ENCODE results near the gene ARHGEF17.

The ARHGEF17 gene

DNA sequence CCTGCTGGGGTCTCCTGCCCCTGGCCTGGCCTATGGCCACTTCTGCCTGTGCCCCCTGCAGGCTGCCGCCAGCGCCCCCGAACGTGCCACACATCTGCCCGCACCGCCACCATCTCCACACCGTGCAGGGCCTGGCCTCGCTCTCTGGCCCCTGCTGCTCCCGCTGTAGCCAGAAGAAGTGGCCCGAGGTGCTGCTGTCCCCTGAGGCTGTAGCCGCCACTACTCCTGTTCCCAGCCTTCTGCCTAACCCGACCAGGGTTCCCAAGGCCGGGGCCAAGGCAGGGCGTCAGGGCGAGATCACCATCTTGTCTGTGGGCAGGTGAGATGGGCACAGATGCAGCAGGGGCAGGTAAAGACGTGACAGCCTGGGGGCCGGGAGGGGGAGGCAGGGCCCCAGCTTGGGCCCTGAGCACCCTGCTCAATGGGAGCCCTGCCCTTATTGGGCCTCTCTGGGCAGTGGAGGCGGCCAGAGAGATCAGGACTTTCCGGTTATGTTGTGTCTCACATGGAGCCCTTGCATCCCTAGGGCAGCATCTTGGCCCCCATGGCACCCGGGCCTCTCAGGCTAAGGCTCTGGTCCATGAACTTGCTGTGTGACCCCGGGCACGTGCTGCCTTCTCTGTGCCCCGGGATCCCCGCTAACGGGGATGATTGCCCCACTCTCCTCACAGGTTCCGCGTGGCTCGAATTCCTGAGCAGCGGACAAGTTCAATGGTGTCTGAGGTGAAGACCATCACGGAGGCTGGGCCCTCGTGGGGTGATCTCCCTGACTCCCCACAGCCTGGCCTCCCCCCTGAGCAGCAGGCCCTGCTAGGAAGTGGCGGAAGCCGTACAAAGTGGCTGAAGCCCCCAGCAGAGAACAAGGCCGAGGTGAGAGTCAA lies 86.6 kb downstream of the ARHGEF17 start:
- DNase-seq (ENCODE audit: low read depth in 3 of 3): no peak

DNA sequence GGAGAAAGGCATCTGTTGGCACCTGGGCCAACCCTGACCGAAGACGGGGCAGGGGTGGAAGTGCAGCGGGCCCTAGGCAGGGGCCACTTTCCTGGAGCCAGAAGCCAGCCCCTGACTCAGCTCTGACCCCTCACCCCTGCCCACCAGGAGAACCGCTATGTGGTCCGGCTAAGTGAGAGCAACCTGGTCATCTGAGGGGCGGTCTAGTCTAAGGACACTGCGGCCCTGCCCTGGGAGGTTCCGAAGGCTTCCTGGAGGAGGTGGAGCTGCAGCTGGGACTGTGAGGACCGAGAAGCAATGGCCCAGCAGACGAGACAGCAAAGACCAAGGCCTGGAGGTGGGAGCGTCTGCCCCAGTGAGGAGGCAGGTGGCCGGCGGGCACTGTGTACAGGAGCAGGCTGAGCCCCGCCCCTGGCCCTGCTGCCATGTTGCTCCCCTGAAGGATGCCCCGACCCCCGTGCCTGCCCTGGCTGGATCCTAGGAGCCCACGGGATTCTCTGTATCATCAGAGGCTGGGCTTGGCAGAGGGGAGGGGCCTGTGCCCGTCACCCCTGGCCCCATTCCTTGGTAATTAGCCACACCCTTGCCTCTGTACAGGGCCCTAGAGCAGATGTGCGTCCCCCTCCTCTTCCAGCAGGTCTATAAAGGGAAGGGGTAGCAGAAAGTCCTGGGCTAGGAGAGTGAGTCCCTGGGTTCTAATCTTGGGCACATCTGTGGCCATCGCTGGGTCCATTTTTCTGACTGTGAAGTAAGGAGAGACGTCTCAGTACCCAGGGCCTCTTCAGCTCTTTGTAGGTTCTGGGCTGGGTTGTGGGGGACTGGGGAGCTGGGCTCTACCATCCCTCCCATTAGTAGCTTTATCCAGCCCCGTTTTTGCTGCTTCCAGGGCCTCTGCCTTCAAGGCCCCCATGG lies 87.5 kb downstream of the ARHGEF17 start:
- no peak for DNase-seq (ENCODE audit: low read depth in 3 of 3)

DNA sequence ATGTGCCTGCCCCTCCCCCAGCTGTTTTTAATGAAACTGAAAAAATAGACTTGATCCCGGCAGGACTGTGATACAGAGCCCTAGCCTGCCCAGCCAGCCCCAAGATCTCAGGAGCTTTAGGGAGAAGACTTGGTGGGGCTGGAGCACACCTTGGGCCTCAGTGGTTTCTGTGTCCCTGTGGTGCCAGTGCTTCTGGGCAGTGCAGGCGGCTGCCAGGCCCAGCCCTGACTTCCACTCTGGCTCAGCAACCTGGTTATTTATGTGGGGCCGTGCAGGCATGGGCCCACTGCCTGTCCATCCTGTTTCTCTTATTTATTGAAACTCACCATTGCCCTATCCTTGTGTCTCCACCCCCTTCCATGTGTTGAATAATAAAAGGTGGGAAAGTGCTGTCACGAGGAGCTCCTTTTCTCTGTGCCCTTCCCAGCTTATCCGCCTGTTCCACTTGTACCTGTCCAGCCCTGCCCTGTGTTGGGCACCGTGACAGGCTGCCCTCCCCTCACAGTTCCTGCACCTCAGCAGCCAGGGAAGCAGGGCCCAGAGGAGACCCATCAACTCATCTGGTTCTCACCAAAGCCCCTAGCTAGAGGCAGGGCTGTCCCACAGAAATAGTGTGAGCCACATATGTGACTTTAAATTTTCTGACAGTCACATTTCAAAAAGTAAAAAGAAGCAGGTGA lies 88.3 kb downstream of the ARHGEF17 start:
- DNase-seq (ENCODE audit: low read depth in 3 of 3): no peak

DNA sequence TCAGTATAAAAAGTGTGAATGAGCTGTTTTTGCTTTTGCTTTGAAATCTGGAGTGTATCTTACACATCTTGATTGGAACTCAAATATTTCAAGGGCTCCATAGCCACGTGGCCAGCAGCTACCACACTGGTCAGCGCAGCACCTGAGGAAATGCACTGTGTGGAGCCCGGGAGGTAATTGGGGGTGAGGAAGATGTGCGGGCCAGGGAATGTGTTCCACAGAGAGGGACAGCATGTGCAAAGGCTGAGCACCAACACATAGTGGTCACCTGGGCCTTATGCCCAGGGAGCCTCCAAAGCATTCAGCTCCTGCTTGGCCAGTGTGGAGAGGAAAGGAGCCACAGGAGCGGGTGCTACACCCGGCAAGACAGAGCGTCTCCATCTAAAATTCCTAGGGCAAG lies 88.9 kb downstream of the ARHGEF17 start:
- DNase-seq (ENCODE audit: low read depth in 3 of 3): no peak

DNA sequence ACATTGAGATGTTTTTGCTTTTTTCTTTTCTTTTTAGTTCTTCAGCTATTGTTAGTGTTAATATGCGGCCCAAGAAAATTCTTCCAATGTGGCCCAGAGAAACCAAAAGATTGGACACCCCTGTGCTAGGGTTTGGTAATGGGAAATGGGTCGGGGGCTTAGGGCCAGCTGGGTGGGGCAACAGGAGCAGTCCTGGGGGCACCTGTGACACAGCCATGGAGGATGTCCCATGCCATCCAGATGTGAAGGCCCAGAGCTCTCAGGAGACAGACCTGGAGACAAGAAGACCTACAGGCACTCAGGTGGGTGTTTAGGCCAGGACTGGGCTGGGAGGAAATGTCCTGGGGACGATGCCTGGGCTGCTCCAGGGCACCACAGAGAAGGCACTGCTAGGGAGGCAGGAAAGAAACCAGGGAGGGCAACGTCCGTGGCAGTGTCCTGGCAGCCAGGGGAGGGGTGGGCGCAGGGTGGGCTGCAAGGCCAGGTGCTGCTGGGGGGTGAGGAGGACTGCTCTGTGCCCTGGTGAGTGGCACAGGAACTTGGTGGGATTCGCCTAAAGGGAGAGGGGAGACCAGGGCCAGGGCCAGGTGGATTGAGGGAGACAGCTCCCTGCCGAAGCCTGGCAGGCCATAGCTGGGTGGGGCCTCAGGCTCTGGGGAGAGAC lies 89.5 kb downstream of the ARHGEF17 start:
- DNase-seq (ENCODE audit: low read depth in 3 of 3): no peak

DNA sequence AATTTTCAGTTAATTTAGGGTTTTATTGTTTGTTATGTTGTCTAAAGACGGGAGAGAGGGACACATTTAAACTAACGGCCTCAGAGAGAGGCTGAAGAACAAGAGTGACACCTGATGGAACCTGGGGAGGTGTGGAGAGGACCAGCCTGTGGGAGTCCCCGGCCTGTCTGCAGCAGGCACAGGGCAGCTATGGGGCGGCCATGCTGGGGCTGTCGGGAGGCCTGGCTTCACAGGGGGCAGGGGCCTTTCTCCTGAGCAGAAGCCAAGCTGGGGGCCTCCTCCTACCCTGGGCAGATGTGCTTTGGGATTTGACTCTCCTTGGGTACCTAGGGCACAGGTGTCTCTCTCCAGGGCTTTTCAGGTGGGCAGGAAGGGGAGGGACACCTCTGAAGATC lies 90.1 kb downstream of the ARHGEF17 start:
- DNase-seq (ENCODE audit: low read depth in 3 of 3): no peak

GRCh38 chr11:73398721-73399120 lies 90.6 kb downstream of the ARHGEF17 start:
- DNase-seq (ENCODE audit: low read depth in 3 of 3): no peak

DNA sequence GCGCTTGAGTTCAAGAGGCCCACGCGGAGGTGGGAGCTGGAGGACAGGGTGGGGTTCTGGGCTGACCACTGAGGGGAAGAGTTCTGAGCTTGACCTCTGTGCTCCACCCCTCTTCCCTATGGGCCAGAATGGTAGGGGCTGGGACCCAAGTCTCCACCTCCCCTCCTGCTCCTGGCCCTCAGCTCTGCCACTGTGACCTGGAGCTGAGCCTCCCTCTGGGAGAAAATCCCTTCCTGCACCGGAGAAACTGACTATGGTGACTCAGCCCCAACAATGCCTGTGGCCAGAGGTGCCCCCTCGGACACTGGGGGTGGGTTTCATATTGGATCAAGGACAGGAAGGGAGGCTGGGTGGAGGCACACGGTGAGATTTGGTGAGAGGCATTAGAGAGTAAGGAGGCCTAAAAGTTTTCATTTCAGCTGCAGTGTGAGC lies 91.1 kb downstream of the ARHGEF17 start:
- no peak for DNase-seq (ENCODE audit: low read depth in 3 of 3)

- no peak for DNase-seq (ENCODE audit: low read depth in 3 of 3)
Measured at GRCh38 chr11:73399636-73400035, 91.6 kb downstream of the ARHGEF17 start.

- DNase-seq (ENCODE audit: low read depth in 3 of 3): no peak
Measured at GRCh38 chr11:73400293-73400692, 92.2 kb downstream of the ARHGEF17 start.

DNA sequence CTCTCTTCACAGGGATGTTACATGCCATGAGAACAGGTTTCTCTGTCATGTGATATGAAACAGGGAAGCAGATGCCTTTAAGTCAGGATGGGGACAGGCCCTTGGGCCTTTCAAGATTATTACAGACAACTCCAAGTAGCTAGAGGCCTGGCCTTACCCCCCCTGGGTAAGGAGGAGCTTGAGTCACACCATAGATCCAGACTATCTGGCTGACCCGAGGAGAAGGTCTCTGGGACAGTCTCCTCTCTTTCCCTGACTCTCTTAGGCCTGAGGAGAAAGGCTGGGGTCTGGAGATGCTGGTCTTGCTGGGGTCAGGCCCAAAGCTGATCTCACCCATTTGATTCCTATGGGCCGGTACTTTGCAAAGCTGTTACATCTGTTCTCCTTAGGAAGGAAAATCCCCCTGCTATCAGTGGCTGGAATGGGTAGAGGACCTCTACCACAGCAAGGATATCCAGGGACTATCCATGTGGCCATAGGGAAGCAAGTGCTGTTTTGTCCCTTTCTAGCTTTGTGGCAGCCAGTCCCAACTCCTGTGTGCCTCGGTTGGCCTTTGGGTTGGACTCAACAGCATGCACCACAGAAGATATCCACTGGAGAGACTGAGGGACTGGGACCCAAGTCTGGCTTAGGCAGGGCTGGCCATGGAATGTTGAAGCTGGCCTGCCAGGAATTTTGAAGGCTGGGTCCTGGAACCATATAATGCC lies 93.3 kb downstream of the ARHGEF17 start:
- no peak for DNase-seq (ENCODE audit: low read depth in 3 of 3)

GRCh38 chr11:73401924-73402833 lies 94.1 kb downstream of the ARHGEF17 start:
- no peak for DNase-seq (ENCODE audit: low read depth in 3 of 3)

GRCh38 chr11:73402834-73403185 lies 94.7 kb downstream of the ARHGEF17 start:
- DNase-seq (ENCODE audit: low read depth in 3 of 3): no peak

DNA sequence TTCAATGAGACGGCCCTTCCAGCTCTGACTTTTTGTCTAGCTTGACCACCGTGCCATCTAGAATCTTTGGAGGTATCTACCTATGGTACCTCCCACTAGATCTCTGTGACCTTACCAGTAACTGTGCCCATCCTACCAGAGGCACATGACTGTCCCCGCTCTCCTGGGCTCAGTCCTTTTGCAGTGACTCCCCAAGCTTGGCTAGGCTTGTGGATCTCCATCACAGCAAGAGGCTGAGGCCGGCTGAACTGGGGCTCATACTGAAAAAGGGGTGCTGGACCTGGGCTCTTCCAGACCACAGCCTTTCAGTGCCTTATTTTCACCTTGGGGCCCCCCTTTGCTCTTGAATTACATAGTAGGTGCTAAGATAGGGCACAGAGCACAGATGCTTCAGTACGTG lies 95.5 kb downstream of the ARHGEF17 start:
- no peak for DNase-seq (ENCODE audit: low read depth in 3 of 3)

DNA sequence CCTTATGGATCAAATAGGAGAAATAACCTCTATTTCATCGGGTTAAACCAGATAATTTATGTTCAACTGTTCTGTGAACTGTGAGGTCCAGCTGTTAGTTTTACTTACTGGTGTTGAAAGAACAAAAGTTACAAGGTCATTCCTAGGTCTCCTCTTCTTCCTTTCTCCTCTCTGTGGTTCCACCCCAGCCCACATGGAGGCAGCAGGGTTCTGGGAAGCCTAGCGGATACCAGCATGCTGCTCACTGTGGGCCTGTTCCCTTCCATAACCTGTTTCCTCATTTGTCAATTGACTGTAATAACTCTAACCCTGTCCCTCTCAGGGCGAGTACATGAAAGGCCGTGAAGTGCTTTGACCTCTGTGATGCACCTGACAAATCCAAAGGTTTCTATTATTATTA lies 96.0 kb downstream of the ARHGEF17 start:
- no peak for DNase-seq (ENCODE audit: low read depth in 3 of 3)

DNA sequence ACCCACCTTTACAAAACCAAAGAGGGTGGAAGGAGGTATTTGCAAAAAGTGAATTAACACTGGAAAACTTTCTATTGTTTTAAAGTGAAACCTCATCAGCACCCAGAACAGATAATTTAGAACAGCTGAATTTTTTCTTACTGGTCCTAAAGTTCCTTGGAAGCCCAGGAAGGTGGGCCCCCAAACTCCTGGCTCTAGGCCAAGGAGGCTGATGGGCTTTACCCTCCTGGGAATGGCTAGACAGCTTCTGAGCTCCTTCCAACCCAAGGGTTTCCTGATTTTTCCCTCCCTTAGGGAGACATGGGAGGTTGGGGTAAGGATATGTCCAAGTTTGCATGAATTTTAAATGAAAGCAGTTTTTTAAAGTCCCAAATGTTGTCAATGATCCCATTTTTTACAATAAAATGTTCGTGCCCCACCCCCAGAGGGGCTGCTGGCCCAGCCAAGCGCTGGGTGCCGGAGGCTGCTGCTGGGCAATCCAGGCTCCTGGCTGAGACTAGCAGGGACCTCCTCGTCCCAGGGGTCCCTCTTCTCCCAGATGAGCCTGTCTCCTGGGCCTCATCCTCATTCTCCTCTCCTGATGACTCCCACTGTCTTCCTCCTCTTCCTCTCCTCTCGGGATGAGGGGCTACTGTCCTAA lies 96.5 kb downstream of the ARHGEF17 start:
- DNase-seq (ENCODE audit: low read depth in 3 of 3): no peak

- DNase-seq (ENCODE audit: low read depth in 3 of 3): no peak
Measured at GRCh38 chr11:73405146-73405510, 97.1 kb downstream of the ARHGEF17 start.

- no peak for DNase-seq (ENCODE audit: low read depth in 3 of 3)
Measured at GRCh38 chr11:73406131-73406530, 98.1 kb downstream of the ARHGEF17 start.

GRCh38 chr11:73406619-73407018 lies 98.5 kb downstream of the ARHGEF17 start:
- DNase-seq (ENCODE audit: low read depth in 3 of 3): no peak

- no peak for DNase-seq (ENCODE audit: low read depth in 3 of 3)
Measured at GRCh38 chr11:73409431-73409830, 101.4 kb downstream of the ARHGEF17 start.
